H1 (cell line): ENCODE results near the gene ANAPC2.

Source experiments
- CTCF ChIP-seq, 3 experiments: IDR thresholded peaks; 1 replicate in 2 of 3; 2 replicates in 1 of 3; pipeline versions ENCODE4 v1.5.1 to v1.6.1; 2011; ENCODE audit warnings: low read length in 3 of 3, mild to moderate bottlenecking in 3 of 3, inconsistent platforms in 2 of 3, low read depth in 1 of 3, moderate library complexity in 1 of 3; ENCODE audit not compliant: insufficient read depth in 1 of 3; ENCODE audit errors: control extremely low read depth in 1 of 3
- EZH2 ChIP-seq: fragments of 200-600 bp; sonication (generic); IDR thresholded peaks from 2 replicates; pipeline ENCODE4 v1.7.1; 2012; ENCODE audit warnings: low read depth, mild to moderate bottlenecking, moderate library complexity, low read length, inconsistent platforms; ENCODE audit not compliant: severe bottlenecking
- GABPA ChIP-seq: IDR thresholded peaks from 2 replicates; pipeline ENCODE4 v1.6.1; 2011; ENCODE audit warnings: mild to moderate bottlenecking, low read length, moderate library complexity, borderline replicate concordance; ENCODE audit not compliant: insufficient read depth
- MAX ChIP-seq: IDR thresholded peaks from 2 replicates; pipeline ENCODE4 v1.6.1; 2012; ENCODE audit warnings: inconsistent platforms
- NRF1 ChIP-seq: IDR thresholded peaks from 2 replicates; pipeline ENCODE4 v1.6.1; 2011; ENCODE audit warnings: mild to moderate bottlenecking, low read depth, low read length, improper control_type of control experiment
- POLR2A ChIP-seq, 2 experiments: IDR thresholded peaks; 1 replicate in 1 of 2; 2 replicates in 1 of 2; pipeline ENCODE4 v1.6.1; 2011; ENCODE audit warnings: low read depth in 2 of 2, low read length in 2 of 2, mild to moderate bottlenecking in 2 of 2; ENCODE audit errors: control extremely low read depth in 1 of 2
- RFX5 ChIP-seq: IDR thresholded peaks from 2 replicates; pipeline ENCODE4 v1.6.1; 2011; ENCODE audit warnings: low read depth, low read length, improper control_type of control experiment, borderline replicate concordance
- RNF2 ChIP-seq: fragments of 200-900, 300-1000 bp; sonication (generic); IDR thresholded peaks from 2 replicates; pipeline ENCODE4 v1.7.1; 2016; ENCODE audit warnings: borderline replicate concordance, low read depth, mild to moderate bottlenecking, antibody characterized with exemption, low read length; ENCODE audit not compliant: poor library complexity, severe bottlenecking; ENCODE audit errors: missing control alignments
- YY1 ChIP-seq: IDR thresholded peaks from 2 replicates; pipeline ENCODE4 v1.6.1; 2011; ENCODE audit warnings: low read depth, mild to moderate bottlenecking, low read length

GRCh38 chr9:137178939-137179630, 9.3 kb downstream of the ANAPC2 start:
- TF ChIP-seq EZH2 (no peak), RFX5 (no peak), CTCF (IDR thresholded peaks at IDR 0.05; ENCODE audit: control extremely low read depth in 1 of 3, insufficient read depth in 1 of 3, low read depth in 1 of 3, low read length in 3 of 3) (no peak), RNF2 (no peak), NRF1 (no peak), GABPA (no peak), POLR2A (IDR thresholded peaks at IDR 0.05; ENCODE audit: control extremely low read depth in 1 of 2, low read depth in 2 of 2, low read length in 2 of 2) (no peak), MAX (no peak), YY1 (no peak)
